Measurements from ENCODE around the gene ALDH1L1.

Gene ALDH1L1

GRCh38 chr3:126153695-126154360, 26.6 kb downstream of the ALDH1L1 start:
- FAIRE-seq = no peak

DNA sequence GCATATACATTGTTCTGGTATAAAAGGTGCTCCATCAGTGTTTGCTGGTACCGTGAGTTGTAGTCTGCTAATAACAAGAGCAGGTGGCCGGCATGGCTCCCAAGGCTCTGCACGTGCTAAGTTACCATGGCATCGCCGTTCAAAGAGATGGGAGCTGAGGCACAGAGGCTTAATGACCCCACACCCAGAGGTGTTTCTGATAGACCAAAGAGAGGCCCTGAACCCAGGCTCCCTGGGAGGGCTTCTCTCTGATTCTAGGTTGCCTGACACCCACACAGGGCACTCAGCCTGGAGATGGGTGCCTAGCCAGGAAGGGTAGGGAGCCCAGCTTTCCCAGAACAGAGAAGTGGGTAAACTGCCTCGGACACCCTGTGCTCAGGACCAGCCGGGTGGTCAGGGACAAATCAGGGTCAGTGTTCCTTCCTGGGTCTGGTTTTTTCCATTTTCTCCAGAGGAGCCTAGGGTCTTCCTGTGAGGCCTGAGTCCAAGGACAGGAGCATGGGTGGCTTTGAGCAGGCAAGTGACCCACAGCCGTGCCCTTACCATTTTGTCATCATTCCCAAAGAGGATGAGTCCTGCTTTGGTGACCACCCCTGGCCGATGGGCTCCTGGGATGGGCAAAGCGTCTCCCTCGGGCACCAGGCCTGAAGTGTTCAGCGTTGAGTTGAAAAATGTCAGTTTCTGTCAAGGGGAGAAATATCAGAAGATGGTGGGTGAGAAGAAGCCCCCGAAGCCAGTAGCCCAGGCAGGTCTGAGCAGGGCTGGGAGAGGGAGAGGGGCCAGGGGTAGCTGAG, 27.3 kb downstream of the ALDH1L1 start:
- FAIRE-seq = no peak

DNA sequence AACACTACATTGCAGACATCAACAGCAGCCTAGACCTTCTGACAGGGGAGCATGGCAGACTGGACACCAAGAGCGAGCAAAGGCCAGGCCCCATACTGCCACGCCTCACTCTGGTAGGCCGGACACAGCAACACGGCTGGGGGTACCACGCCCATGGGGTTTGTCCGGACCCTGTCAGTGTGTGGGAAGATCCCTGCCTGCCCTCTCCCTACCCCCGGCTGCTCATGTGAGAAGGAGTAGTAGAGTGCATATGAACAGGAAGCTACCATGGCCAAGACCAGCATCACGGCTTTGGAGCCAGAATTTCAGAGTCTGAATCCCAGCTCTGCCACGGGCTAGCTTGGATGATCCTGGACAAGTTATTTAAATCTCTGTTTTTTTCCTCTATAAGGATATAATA, 27.9 kb downstream of the ALDH1L1 start:
- FAIRE-seq = no peak

DNA sequence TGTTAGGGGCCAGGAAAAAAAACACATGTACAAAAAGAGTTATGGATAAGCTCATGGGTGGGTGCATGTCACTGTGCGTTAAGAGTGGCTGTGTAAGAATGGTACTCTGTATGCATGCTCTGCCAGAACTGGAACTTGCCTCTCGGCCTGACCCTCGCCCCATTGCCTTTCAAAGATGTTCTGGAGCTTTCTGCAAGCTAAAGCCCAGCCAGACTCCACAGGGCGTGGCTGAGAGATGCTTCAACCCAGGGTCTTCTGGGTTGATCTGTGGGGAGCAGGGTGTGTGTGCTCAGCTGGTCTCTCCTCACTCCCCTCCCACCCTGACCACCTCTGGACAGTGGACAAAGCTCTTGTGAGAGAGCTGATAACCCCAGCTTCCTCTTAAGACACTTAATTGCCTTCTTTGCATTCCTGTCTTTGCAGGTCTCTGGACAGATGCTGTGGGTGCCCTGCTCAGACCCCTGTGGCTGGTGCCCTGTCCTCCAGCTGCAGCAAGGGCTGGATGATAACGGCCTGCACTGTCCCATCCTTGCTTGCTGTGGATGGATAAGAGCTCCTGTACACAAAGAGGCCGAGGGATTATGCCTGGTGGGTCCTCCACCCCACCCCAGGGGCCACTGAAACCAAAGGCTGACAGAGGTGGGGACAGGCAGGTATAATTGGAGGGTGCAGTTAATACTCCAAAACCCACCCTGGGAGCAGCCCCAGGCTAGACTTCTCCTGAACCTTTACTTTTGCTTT, 28.7 kb downstream of the ALDH1L1 start:
- no peak for FAIRE-seq

DNA sequence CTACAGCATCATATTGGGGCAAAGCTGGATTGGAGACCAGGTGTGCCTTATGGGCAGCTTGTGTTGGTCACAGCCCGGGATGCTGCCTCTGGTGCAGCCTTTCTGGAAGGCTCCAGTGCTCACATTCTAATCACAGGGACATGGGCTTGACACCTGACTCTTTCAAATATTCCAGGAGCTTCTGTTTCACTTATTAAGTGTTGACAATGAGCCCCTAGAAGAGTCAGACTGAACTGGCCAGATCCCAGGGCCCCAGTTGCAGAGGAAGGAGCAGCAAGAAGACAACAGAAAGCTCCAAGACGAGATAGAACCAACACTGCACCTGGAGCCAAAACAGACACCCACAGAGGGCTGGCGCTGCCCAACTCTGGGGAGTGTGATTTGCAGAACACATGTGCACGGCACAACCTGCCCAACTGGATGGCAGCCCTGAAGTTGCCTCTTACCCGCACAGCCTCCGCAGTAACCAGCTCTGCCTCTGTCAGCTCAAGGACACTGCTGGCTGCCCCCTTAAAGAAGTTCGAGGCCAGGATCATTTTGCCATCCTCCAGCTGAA, 30.3 kb downstream of the ALDH1L1 start:
- FAIRE-seq = no peak

DNA sequence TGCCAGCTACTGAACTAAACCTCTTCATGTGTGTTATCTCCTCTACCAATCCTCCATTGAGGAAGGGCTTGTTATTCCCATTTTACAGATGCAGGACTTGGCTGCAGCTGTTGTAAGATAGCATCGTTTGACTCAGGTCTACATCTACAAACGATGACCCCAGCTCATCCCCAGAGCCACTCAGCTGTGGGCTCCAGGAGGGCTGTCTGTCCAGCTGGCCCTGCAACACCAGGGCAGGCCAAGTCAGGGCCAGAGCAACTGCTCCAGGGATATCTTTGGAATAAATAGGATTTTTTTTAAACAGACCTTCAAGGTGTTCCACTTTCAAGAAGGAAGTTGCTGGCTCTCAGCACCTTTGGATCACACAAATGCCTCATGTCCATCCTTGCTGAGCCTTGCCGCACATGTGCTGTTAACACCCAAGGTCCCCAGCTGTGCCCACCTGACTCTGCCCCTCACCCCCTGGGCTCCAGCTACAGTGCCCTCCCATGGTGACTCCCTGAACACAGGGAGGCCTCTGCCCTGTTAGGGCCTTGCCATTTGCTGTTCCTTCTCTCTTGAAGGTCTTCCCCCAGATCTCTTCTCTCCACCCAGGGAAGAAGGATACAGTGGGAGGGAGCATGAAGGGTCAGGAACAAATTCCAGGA, 31.0 kb downstream of the ALDH1L1 start:
- FAIRE-seq = no peak

- FAIRE-seq = no peak
Observed at GRCh38 chr3:126147932-126148683, 32.3 kb downstream of the ALDH1L1 start.

GRCh38 chr3:126147147-126147931, 33.0 kb downstream of the ALDH1L1 start:
- no peak for FAIRE-seq

DNA sequence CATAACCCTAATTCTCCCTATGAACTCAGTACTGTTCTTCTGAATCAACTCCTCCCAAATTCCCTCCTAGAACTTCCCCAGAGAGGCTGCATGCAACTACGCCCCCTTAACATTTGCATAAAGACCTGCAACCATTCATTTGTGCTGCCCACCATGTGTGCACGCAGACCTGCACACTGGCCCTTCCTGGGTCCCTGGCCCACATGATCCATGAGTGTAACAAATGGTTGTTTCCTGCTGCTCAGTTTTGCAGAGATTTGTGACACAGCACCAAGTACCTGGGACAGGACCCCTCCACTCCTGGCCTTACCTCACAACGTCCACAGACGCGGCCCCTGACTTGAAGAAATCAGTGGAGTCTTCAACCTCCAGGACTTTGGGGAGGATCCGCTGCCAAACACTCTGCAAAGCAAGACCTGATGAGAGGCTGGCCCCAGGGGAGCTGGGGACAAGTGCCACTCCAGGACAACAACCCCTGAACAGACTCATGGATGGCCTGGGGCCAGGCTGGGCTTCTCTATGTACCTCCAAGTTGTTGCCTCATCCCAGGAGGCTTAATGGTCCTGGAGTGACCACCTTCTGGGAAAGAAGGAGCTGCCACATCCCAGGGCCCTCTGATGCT, 33.8 kb downstream of the ALDH1L1 start:
- no peak for FAIRE-seq

GRCh38 chr3:126146034-126146433, 34.4 kb downstream of the ALDH1L1 start:
- no peak for FAIRE-seq

DNA sequence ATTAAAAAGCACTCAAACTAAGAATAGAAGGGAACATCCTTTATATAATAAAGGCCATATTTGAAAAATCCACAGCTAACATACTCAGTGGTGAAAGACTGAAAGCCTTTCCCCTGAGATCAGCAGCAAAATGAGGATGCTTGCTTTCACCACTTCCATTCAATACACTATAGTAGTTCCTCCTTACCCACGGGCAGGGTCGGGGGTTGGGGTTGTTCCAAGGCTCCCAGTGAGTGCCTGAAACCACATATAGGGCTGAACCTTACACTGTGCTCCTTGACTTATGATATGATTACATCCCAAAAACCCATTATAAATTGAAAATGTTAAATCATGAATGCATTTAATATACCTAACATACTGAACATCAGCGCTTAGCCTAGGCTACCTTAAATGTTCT, 37.7 kb downstream of the ALDH1L1 start:
- FAIRE-seq = no peak

DNA sequence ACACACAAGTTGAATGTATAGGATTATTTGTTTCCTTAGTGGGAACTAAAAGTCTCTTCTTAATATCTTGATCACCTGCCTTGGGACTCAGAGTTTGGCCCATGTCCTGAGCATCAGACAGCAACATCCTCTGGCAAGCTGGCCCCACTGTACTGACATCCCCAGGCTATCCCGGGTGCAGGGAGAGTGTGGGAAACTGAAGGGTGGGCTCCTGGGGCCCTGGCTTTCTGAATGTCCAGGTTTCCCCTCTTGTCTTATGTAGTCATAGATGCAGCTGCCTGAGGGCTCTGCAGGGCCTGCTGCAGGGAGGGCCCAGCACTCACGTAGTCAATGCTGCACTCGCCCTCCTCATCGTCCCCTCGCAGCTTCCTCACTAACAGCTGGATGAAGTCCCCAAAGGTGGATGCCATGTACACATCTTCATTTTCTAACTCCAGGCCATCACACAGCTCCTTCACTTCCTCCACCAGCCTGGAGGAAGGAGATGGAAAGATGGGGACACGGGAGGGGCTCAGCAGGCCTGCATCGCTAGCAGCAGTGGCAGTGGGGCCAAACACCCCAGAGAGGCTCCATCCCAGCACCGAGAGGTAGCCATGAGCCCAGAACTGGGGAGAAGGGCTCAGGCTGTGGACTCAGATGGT, 42.8 kb downstream of the ALDH1L1 start:
- no peak for FAIRE-seq

DNA sequence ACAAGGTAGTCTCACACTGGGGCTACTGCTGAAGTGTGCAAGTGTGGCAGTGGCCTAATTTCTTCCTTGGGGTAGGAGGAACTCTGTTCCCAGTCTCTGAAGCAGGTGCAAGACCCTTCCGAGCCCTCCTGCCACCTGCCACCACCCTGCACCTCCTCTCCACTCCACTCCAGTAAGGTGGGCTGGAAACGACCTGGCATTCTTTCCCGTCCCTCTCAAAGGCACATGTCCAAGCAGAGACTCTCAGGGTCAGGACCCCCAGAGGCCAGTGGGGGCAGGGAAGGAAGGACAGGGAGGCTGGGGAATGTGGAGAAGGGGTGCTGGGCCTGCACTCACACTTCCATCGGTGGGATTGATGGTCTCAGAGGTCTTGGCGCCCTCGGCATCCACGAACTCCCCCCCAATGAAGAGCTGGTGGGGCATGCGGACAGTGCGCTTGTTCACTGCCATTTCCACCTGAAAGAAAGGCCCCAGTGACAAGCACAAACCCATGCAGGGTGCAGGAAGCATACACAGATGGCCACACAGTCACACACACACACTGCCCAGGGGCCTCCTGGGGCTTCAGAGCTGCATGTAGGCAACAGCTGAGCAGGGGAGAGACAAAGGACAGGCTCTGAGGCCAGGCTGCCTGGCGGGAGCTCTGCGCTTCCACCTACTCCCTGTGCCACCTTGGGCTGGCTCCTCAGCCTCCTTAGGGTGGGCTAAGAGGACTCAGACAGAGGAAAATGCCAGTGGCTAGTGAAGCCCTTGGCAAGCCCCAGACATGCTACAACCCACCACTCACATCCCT, 43.8 kb downstream of the ALDH1L1 start:
- FAIRE-seq = no peak

GRCh38 chr3:126135406-126136076, 44.8 kb downstream of the ALDH1L1 start:
- FAIRE-seq = no peak

DNA sequence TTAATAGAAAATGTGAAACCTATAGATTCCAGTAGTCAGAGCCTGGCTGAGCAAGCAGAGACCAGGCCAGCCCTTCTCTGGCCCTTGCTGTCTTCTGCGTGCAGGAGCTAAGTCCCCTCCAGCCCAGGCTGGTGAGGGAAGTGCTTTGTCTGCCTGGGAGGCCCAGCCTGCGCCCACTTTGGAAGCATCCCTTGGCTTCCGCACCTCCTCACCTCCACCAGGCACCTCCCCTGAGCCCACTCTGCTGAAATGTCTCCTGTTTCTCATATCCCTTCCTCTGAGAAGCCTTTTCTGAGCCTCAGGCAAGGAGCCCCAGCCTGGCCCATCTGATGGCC, 45.3 kb downstream of the ALDH1L1 start:
- no peak for FAIRE-seq

GRCh38 chr3:126134219-126134975, 46.0 kb downstream of the ALDH1L1 start:
- no peak for FAIRE-seq

DNA sequence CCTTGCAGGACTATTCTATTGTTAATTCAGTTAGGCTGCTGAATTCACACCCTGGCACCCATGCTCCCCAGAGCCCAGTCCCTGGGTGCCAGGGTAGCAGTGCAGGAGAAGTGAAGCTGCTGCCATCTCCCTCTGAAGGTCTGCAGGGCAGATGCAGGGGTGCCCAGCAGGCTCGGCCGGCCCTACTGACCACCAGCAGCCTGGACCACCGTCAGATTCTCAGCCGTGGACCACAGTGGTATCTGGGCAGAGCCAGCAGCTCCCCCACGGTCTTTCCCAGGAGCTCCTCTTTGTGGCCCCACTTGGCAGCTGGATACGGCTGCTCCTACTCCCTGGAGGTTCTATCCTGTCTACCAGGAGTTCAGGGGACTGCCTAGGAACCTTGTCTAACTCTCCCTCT, 46.8 kb downstream of the ALDH1L1 start:
- FAIRE-seq = no peak

Data from TTC549 (cell line).